Nephron progenitor cell (in vitro differentiated cells): Measurements from ENCODE around the gene FAM110D.

ENCODE experiments used
- DNase-seq: peaks from one replicate; pipeline ENCODE4 v3.0.0; 2021
- H3K27ac Mint-ChIP-seq: 2 replicates; pipeline ENCODE4 v1.8.0; 2021; ENCODE audit warnings: mild to moderate bottlenecking, moderate library complexity, mixed read lengths
- H3K27me3 Mint-ChIP-seq: 2 replicates; pipeline ENCODE4 v1.8.0; 2021; ENCODE audit warnings: mild to moderate bottlenecking, low read depth, mixed read lengths; ENCODE audit not compliant: poor library complexity
- H3K36me3 Mint-ChIP-seq: 2 replicates; pipeline ENCODE4 v1.8.0; 2021; ENCODE audit warnings: low read depth, mixed read lengths
- H3K4me1 Mint-ChIP-seq: 2 replicates; pipeline ENCODE4 v1.8.0; 2021; ENCODE audit warnings: mixed read lengths
- H3K4me3 Mint-ChIP-seq: 2 replicates; pipeline ENCODE4 v1.8.0; 2021; ENCODE audit warnings: mild to moderate bottlenecking, moderate library complexity, mixed read lengths
- H3K9me3 Mint-ChIP-seq: 2 replicates; pipeline ENCODE4 v1.8.0; 2021; ENCODE audit warnings: mild to moderate bottlenecking, moderate library complexity, mixed read lengths
- CTCF ChIP-seq: fragments of 200-600 bp; sonication (generic); IDR thresholded peaks from 2 replicates; pipeline ENCODE4 v1.5.0; 2021; ENCODE audit warnings: antibody characterized with exemption

FAM110D gene

GRCh38 chr1:26158908-26159742 is at the start of gene FAM110D:
FAM110D (plus strand) TSS chr1:26159079; CDS start chr1:26161292, 2,213 bp downstream.
- H3K4me3 Mint-ChIP-seq: peak within 1 kb of the TSS; percentile 62
- H3K27me3 Mint-ChIP-seq: peaks cover 14% of the 10 kb centered on the region
- H3K36me3 Mint-ChIP-seq: no peaks in the 10 kb centered on the region
- H3K27ac Mint-ChIP-seq: peak within 1 kb of the TSS; percentile 83
- H3K4me1 Mint-ChIP-seq: peaks cover 67% of the 10 kb centered on the region
- no peak for DNase-seq
- TF ChIP-seq CTCF: no peak
- no peaks in the 10 kb centered on the region for H3K9me3 Mint-ChIP-seq

GRCh38 chr1:26109229-26110164 is 49.4 kb upstream of the FAM110D start:
- Mint-ChIP-seq H3K4me3 (peak overlapping the region; percentile 91), H3K4me1 (peaks cover 37% of the 10 kb centered on the region), H3K36me3 (peaks cover 7% of the 10 kb centered on the region), H3K27ac (no peak overlapping the region), H3K27me3 (peaks cover 8% of the 10 kb centered on the region), H3K9me3 (no peaks in the 10 kb centered on the region)
- TF ChIP-seq CTCF: no peak
- DNase-seq: no peak

- Mint-ChIP-seq H3K27me3 (peaks cover 8% of the 10 kb centered on the region), H3K4me3 (peak overlapping the region; percentile 91), H3K27ac (peak overlapping the region; percentile 90), H3K4me1 (peaks cover 27% of the 10 kb centered on the region), H3K9me3 (no peaks in the 10 kb centered on the region), H3K36me3 (peaks cover 14% of the 10 kb centered on the region)
- no peak for TF ChIP-seq CTCF
- peak; percentile 88 for DNase-seq
Observed at GRCh38 chr1:26110731-26111529, 47.9 kb upstream of the FAM110D start.

- Mint-ChIP-seq H3K27ac (peak within 1 kb of the TSS; percentile 92), H3K4me1 (peaks cover 27% of the 10 kb centered on the region), H3K4me3 (peak within 1 kb of the TSS; percentile 91), H3K36me3 (peaks cover 14% of the 10 kb centered on the region), H3K9me3 (no peaks in the 10 kb centered on the region), H3K27me3 (peaks cover 8% of the 10 kb centered on the region)
- no peak for TF ChIP-seq CTCF
- DNase-seq: peak; percentile 96
Observed at GRCh38 chr1:26111530-26112406, 47.1 kb upstream of the FAM110D start, which contains the start of gene PDIK1L. PDIK1L (plus strand) TSS chr1:26111824; CDS start chr1:26114309, 2,485 bp downstream.

GRCh38 chr1:26112407-26112775 is 46.5 kb upstream of the FAM110D start:
- no peak for DNase-seq
- Mint-ChIP-seq H3K4me3 (peak overlapping the region; percentile 86), H3K27me3 (peaks cover 8% of the 10 kb centered on the region), H3K27ac (peak overlapping the region; percentile 77), H3K36me3 (peaks cover 18% of the 10 kb centered on the region), H3K4me1 (peaks cover 27% of the 10 kb centered on the region), H3K9me3 (no peaks in the 10 kb centered on the region)
- TF ChIP-seq CTCF: no peak
